Measurements from ENCODE around the gene TTC39B.

Gene TTC39B

GRCh38 chr9:15293084-15293483, 13.9 kb downstream of the TTC39B start:
- no peak for DNase-seq (ENCODE audit: low spot score)
- Histone ChIP-seq H2AK5ac (ENCODE audit: low read depth, low read length) (no peak overlapping the region), H2BK120ac (ENCODE audit: low read depth, low read length) (no peak overlapping the region), H3K27me3 (ENCODE audit: control insufficient read depth in 3 of 3, insufficient read depth in 3 of 3, low read depth in 1 of 3, low read length in 3 of 3) (no peaks in the 10 kb centered on the region), H4K91ac (ENCODE audit: low read depth, low read length, poor library complexity) (no peak overlapping the region), H3K18ac (ENCODE audit: low read length) (no peak overlapping the region), H3K4me2 (ENCODE audit: insufficient read depth, low read length, poor library complexity, severe bottlenecking) (no peak overlapping the region), H3K9ac (ENCODE audit: low read depth, low read length, poor library complexity) (no peak overlapping the region), H3K36me3 (replicated peaks in 1 of 2; ENCODE audit: control insufficient read depth in 2 of 2, insufficient read depth in 2 of 2, low read length in 2 of 2) (peaks cover 0 to 1% of the 10 kb centered on the region in 2 donors), H3K4me3 (ENCODE audit: low read length in 2 of 2) (no peak overlapping the region), H3K4ac (ENCODE audit: low read length) (no peak overlapping the region), H2BK12ac (ENCODE audit: low read length) (no peak overlapping the region), H3K79me1 (ENCODE audit: low read depth, low read length) (no peaks in the 10 kb centered on the region), H3K14ac (ENCODE audit: low read length) (no peak overlapping the region), H2BK5ac (ENCODE audit: low read length) (no peak overlapping the region), H2AFZ (ENCODE audit: low read length) (no peak overlapping the region), H3K23ac (ENCODE audit: low read depth, low read length, poor library complexity) (no peak overlapping the region), H4K8ac (ENCODE audit: low read depth, low read length) (no peak overlapping the region), H3K27ac (replicated peaks; ENCODE audit: low read length) (no peak overlapping the region), H3K9me3 (replicated peaks in 1 of 2; ENCODE audit: control insufficient read depth in 2 of 2, insufficient read depth in 1 of 2, low read depth in 1 of 2, low read length in 2 of 2) (peaks cover 7 to 12% of the 10 kb centered on the region in 2 donors), H3K4me1 (ENCODE audit: control insufficient read depth in 2 of 2, insufficient read depth in 1 of 2, low read depth in 1 of 2, low read length in 2 of 2) (peaks cover 2 to 9% of the 10 kb centered on the region in 2 donors), H2BK15ac (ENCODE audit: low read length) (no peak overlapping the region)

GRCh38 chr9:15289603-15290002, 17.4 kb downstream of the TTC39B start:
- Histone ChIP-seq H4K8ac (ENCODE audit: low read depth, low read length) (no peak overlapping the region), H3K14ac (ENCODE audit: low read length) (no peak overlapping the region), H2AK5ac (ENCODE audit: low read depth, low read length) (no peak overlapping the region), H3K23ac (ENCODE audit: low read depth, low read length, poor library complexity) (no peak overlapping the region), H2BK12ac (ENCODE audit: low read length) (no peak overlapping the region), H3K27me3 (ENCODE audit: control insufficient read depth in 3 of 3, insufficient read depth in 3 of 3, low read depth in 1 of 3, low read length in 3 of 3) (no peaks in the 10 kb centered on the region), H3K4me3 (ENCODE audit: low read length in 2 of 2) (no peak overlapping the region), H4K91ac (ENCODE audit: low read depth, low read length, poor library complexity) (no peak overlapping the region), H3K9ac (ENCODE audit: low read depth, low read length, poor library complexity) (no peak overlapping the region), H3K36me3 (replicated peaks in 1 of 2; ENCODE audit: control insufficient read depth in 2 of 2, insufficient read depth in 2 of 2, low read length in 2 of 2) (no peaks in the 10 kb centered on the region), H3K79me1 (ENCODE audit: low read depth, low read length) (no peaks in the 10 kb centered on the region), H2AFZ (ENCODE audit: low read length) (no peak overlapping the region), H3K4ac (ENCODE audit: low read length) (no peak overlapping the region), H3K4me1 (ENCODE audit: control insufficient read depth in 2 of 2, insufficient read depth in 1 of 2, low read depth in 1 of 2, low read length in 2 of 2) (peaks cover 2 to 5% of the 10 kb centered on the region in 2 donors), H3K27ac (replicated peaks; ENCODE audit: low read length) (no peak overlapping the region), H2BK120ac (ENCODE audit: low read depth, low read length) (no peak overlapping the region), H3K4me2 (ENCODE audit: insufficient read depth, low read length, poor library complexity, severe bottlenecking) (no peak overlapping the region), H2BK5ac (ENCODE audit: low read length) (no peak overlapping the region), H2BK15ac (ENCODE audit: low read length) (no peak overlapping the region), H3K18ac (ENCODE audit: low read length) (no peak overlapping the region), H3K9me3 (replicated peaks in 1 of 2; ENCODE audit: control insufficient read depth in 2 of 2, insufficient read depth in 1 of 2, low read depth in 1 of 2, low read length in 2 of 2) (peaks cover 6 to 7% of the 10 kb centered on the region in 2 donors)
- DNase-seq (ENCODE audit: low spot score): no peak
- WGBS, 2 donors (ENCODE audit: extremely low coverage in 2 of 2, insufficient read length in 2 of 2, insufficient replicate concordance in 1 of 2): no CpG with 5 or more reads among the region's 5 CpGs

- no peak overlapping the region for H3K9ac ChIP-seq (ENCODE audit: low read depth, low read length, poor library complexity)
- peaks cover 6 to 7% of the 10 kb centered on the region in 2 donors for H3K9me3 ChIP-seq (replicated peaks in 1 of 2; ENCODE audit: control insufficient read depth in 2 of 2, insufficient read depth in 1 of 2, low read depth in 1 of 2, low read length in 2 of 2)
- H2AFZ ChIP-seq (ENCODE audit: low read length): no peak overlapping the region
- WGBS, 2 donors (ENCODE audit: extremely low coverage in 2 of 2, insufficient read length in 2 of 2, insufficient replicate concordance in 1 of 2): no CpG with 5 or more reads among the region's 4 CpGs
- H3K27ac ChIP-seq (replicated peaks; ENCODE audit: low read length): no peak overlapping the region
- no peak overlapping the region for H3K23ac ChIP-seq (ENCODE audit: low read depth, low read length, poor library complexity)
- no peak overlapping the region for H2BK5ac ChIP-seq (ENCODE audit: low read length)
- H3K18ac ChIP-seq (ENCODE audit: low read length): no peak overlapping the region
- H3K4ac ChIP-seq (ENCODE audit: low read length): no peak overlapping the region
- no peak overlapping the region for H2AK5ac ChIP-seq (ENCODE audit: low read depth, low read length)
- H4K91ac ChIP-seq (ENCODE audit: low read depth, low read length, poor library complexity): no peak overlapping the region
- H2BK15ac ChIP-seq (ENCODE audit: low read length): no peak overlapping the region
- no peaks in the 10 kb centered on the region for H3K36me3 ChIP-seq (replicated peaks in 1 of 2; ENCODE audit: control insufficient read depth in 2 of 2, insufficient read depth in 2 of 2, low read length in 2 of 2)
- H3K4me1 ChIP-seq (ENCODE audit: control insufficient read depth in 2 of 2, insufficient read depth in 1 of 2, low read depth in 1 of 2, low read length in 2 of 2): no peaks in the 10 kb centered on the region
- DNase-seq (ENCODE audit: low spot score): no peak
- no peak overlapping the region for H3K4me2 ChIP-seq (ENCODE audit: insufficient read depth, low read length, poor library complexity, severe bottlenecking)
- no peaks in the 10 kb centered on the region for H3K79me1 ChIP-seq (ENCODE audit: low read depth, low read length)
- no peak overlapping the region for H4K8ac ChIP-seq (ENCODE audit: low read depth, low read length)
- no peak overlapping the region for H3K4me3 ChIP-seq (ENCODE audit: low read length in 2 of 2)
- H3K14ac ChIP-seq (ENCODE audit: low read length): no peak overlapping the region
- H2BK120ac ChIP-seq (ENCODE audit: low read depth, low read length): no peak overlapping the region
- no peak overlapping the region for H2BK12ac ChIP-seq (ENCODE audit: low read length)
- H3K27me3 ChIP-seq (ENCODE audit: control insufficient read depth in 3 of 3, insufficient read depth in 3 of 3, low read depth in 1 of 3, low read length in 3 of 3): no peaks in the 10 kb centered on the region
Measured at GRCh38 chr9:15287309-15287708, 19.7 kb downstream of the TTC39B start.

- Histone ChIP-seq H2BK5ac (ENCODE audit: low read length) (no peak overlapping the region), H2BK120ac (ENCODE audit: low read depth, low read length) (no peak overlapping the region), H3K18ac (ENCODE audit: low read length) (no peak overlapping the region), H3K79me1 (ENCODE audit: low read depth, low read length) (no peaks in the 10 kb centered on the region), H2BK15ac (ENCODE audit: low read length) (no peak overlapping the region), H3K4me1 (ENCODE audit: control insufficient read depth in 2 of 2, insufficient read depth in 1 of 2, low read depth in 1 of 2, low read length in 2 of 2) (no peaks in the 10 kb centered on the region), H4K8ac (ENCODE audit: low read depth, low read length) (no peak overlapping the region), H3K23ac (ENCODE audit: low read depth, low read length, poor library complexity) (no peak overlapping the region), H3K36me3 (replicated peaks in 1 of 2; ENCODE audit: control insufficient read depth in 2 of 2, insufficient read depth in 2 of 2, low read length in 2 of 2) (no peaks in the 10 kb centered on the region), H3K4ac (ENCODE audit: low read length) (no peak overlapping the region), H4K91ac (ENCODE audit: low read depth, low read length, poor library complexity) (no peak overlapping the region), H3K27ac (replicated peaks; ENCODE audit: low read length) (no peak overlapping the region), H3K9me3 (replicated peaks in 1 of 2; ENCODE audit: control insufficient read depth in 2 of 2, insufficient read depth in 1 of 2, low read depth in 1 of 2, low read length in 2 of 2) (peaks cover 6 to 7% of the 10 kb centered on the region in 2 donors), H3K14ac (ENCODE audit: low read length) (no peak overlapping the region), H3K4me2 (ENCODE audit: insufficient read depth, low read length, poor library complexity, severe bottlenecking) (no peak overlapping the region), H3K27me3 (ENCODE audit: control insufficient read depth in 3 of 3, insufficient read depth in 3 of 3, low read depth in 1 of 3, low read length in 3 of 3) (no peaks in the 10 kb centered on the region), H2BK12ac (ENCODE audit: low read length) (no peak overlapping the region), H2AFZ (ENCODE audit: low read length) (no peak overlapping the region), H3K4me3 (ENCODE audit: low read length in 2 of 2) (no peak overlapping the region), H2AK5ac (ENCODE audit: low read depth, low read length) (no peak overlapping the region), H3K9ac (ENCODE audit: low read depth, low read length, poor library complexity) (no peak overlapping the region)
- WGBS, 2 donors (ENCODE audit: extremely low coverage in 2 of 2, insufficient read length in 2 of 2, insufficient replicate concordance in 1 of 2): no CpG with 5 or more reads among the region's 4 CpGs
- DNase-seq (ENCODE audit: low spot score): no peak
Measured at GRCh38 chr9:15286161-15286821, 20.7 kb downstream of the TTC39B start.

Data from neuronal stem cell (in vitro differentiated cells).